ENCODE results near the gene EIF4B.
"Not testable (repeated sequence)": the region's sequence is repeated elsewhere in the genome, so short reads cannot be mapped to it uniquely, and the experiment has no call there.

EIF4B gene

GRCh38 chr12:53004178-53004577, 2.1 kb upstream of the EIF4B start:
- no peak for DNase-seq

GRCh38 chr12:53004582-53004981, 1.7 kb upstream of the EIF4B start:
- DNase-seq: no peak

DNA sequence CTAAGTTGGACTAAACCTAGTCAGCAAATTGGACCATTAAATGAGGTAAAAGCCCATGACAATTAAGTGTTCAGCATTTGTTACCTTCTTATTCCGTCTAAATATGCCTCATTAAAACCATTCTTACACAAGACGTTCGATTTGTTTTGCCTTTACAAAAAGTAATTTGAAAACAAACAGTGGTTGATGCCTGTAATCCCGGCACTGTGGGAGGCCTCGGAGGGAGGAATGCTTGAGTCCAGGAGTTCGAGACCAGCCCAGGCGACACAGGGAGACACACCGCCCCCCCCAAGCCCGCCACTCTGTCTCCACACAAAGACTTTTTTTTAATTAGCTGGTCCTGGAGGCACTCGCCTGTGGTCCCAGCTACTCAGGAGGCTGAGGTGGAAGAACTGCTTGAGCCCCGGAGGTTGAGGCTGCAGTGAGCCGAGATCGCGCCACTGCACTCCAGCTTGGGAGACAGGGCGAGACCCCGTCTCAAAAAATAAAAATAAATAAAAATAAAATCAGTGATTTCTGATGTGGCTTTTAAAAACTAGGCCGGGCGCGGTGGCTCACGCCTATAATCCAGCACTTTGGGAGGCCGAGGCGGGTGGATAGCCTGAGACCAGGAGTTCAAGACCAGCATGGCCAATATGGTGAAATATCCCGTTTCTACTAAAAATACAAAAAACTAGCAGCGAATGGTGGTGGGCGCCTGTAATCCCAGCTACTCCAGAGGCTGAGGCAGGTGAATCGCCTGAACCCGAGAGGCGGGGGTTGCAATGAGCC, 856 bp upstream of the EIF4B start:
- DNase-seq: no peak

DNA sequence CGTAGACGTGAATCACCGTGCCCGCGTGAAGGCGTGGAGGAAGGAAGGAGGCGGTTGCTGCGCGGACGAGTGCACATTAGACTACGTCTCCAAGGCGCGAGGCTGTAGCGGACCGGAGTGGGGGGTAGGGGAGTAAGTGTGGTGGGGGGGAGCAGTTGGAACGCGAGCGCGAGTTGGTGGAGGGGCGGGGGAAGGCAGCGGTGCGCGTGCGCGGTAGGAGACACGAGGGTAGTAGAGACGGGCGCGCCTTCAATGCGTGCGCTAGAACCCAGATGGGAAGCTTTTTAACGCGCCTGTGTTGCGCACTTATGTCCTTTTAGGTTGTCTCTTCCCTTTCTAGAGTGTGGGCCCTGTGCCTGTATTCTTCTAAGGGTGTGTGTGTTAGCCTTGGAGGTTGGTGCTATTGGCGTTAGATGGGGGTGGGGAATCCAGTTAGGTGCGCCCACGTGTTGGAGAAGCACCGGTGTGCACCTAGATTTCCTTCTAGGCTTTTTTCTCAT, 604 bp downstream of the EIF4B start:
- DNase-seq: peak; percentile 89

GRCh38 chr12:53007343-53007742, 1.1 kb downstream of the EIF4B start:
- DNase-seq: no peak

- DNase-seq: not testable (repeated sequence)
These were observed 2.5 kb downstream of the EIF4B start for GRCh38 chr12:53008760-53009159.

DNA sequence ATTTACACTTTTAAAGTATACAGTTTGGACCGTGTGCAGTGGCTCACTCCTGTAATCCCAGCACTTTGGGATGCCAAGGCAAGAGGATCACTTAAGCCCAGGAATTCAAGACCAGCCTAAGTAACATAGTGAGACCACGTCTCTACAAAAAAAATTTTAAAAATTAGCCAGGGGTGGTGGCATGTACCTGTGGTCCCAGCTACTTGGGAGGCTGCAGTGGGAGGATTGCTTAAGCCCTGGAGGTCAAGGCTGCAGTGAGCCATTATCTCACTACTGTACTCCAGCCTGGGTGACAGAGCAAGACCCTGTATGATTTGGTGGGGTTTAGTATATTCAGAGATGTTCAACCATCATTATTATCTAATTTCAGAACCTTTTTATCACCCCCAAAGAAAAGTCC, 4.7 kb downstream of the EIF4B start:
- no peak for DNase-seq

GRCh38 chr12:53011889-53012288, 5.6 kb downstream of the EIF4B start:
- DNase-seq: no peak

DNA sequence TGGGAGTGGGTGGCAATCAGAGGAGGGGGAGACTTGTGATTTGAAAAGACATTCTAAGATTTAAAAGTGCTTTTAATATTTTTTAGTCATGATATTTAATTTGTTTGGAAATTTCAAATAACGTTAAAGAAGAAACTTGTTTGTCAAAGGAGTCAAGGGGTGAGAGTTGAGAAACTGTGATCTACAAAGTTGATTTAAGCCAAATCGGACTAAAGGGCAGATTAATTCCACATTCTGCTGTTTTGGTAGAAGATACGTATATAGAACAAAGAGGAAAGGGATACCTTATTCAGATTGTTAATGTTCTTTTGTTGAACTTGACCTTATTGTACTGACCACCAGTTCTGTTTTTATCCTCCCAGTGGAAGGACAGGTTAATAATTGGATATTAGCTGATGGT, 6.7 kb downstream of the EIF4B start:
- no peak for DNase-seq

GRCh38 chr12:53014709-53015108, 8.5 kb downstream of the EIF4B start:
- DNase-seq: no peak

DNA sequence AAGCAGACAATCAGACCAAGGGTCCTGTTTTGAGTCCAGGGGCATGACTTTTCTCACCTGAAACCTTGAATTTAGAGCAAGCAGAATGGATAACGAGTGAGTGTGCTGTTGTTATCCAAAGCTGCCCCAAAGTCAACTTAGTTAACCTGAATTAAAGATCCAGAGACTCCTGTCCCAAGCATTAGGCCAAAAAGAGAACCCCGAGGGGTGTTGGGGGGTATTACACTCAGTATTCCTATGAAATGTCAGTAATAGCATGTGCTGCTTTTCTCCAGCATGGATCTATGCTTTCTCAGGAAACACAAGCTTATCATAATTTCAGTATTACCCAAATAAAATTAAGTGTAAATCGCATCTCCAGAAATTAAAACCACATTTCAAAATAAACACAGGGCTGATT, 19.0 kb downstream of the EIF4B start:
- DNase-seq: no peak

DNA sequence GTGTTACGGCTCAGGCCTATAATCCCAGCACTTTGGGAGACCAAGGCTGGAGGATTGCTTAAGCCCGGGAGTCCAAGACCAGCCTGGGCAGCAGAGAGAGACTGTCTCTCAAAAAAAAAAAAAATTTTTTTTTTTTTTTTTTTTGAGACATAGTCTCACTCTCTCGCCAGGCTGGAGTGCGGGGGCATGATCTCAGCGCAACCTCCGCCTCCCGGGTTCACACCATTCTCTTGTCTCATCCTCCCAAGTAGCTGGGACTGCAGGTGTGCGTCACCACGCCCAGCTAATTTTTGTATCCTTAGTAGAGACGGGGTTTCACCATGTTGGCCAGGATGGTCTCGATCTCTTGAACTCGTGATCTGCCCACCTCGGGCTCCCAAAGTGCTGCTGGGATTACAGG, 20.8 kb downstream of the EIF4B start:
- DNase-seq: not testable (repeated sequence)

GRCh38 chr12:53031616-53032015, 25.4 kb downstream of the EIF4B start:
- DNase-seq: no peak

GRCh38 chr12:53033832-53034231, 27.6 kb downstream of the EIF4B start:
- DNase-seq: not testable (repeated sequence)

DNA sequence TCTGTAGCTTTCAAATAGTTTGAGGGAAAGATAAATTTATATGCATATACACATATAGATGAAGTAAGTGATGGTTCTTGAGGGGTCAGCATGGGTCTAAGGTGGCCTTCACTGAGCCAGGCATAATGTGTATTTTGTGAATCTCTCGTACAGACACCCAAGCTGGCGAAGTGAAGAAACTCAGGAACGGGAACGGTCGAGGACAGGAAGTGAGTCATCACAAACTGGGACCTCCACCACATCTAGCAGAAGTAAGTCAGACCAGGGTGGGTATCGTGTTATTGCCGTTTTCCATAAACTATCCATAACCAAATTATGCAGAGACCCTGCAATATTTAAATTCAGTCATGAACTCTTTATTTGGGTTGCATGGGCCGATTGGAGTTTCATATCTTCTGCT, 28.2 kb downstream of the EIF4B start:
- no peak for DNase-seq

DNA sequence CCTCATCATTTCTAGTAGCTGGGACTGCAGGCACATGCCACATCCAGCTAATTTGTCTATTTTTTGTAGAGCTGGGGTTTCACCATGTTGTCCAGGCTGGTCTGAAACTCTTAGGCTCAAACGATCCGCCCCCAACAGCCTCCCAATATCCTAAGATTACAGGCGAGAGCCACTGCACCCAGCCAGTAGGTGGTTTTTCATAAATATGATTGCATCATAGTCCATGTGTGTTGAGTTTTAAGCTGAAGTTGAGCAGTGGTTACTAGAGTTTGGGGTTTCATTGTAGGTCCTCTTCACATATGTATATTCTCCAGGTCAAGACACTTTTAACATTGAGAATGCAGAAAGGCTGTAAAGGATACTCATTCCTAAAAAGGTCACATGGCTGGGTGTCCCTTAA, 30.5 kb downstream of the EIF4B start:
- DNase-seq: no peak

- DNase-seq: no peak
These were observed 33.6 kb downstream of the EIF4B start for GRCh38 chr12:53039851-53040250.

DNA sequence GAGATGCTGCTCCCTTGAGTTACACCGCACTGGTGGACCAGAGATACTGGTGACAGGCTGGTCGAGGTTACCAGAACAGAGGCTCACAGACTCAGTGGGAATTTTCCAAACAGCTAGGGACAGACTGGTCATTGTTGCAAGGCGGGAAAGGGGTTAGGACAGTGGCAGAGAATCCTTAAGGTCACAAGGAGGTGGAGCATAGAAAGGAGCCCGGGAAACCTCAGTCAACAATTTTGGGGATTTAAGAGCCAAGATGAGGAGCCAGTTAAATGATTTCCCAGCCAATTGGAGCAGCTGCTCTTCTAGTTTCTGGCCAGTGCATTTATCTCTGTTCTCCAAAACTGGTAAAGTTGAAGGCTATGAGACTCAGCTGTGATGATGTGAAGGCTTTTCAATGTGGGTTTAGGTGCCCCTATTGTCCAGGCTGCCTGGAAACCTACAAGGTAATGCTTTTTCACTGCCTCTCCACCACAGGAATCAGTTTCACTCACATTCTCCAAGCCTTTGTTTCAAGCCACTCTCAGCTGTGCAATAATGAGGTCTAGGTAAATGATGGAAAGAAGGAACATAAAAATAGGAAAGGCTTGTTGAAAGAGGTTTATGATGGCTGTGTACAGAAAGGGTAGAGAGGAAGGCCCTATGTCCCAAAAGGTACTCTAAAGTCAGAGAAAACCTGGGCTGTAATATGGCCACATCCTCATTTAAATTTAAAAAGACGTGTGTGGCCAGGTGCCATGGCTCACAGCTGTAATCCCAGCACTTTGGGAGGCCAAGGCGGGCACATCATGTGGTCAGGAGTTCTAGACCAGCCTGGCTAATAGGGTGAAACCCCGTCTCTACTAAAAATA, 36.6 kb downstream of the EIF4B start:
- no peak for DNase-seq

DNA sequence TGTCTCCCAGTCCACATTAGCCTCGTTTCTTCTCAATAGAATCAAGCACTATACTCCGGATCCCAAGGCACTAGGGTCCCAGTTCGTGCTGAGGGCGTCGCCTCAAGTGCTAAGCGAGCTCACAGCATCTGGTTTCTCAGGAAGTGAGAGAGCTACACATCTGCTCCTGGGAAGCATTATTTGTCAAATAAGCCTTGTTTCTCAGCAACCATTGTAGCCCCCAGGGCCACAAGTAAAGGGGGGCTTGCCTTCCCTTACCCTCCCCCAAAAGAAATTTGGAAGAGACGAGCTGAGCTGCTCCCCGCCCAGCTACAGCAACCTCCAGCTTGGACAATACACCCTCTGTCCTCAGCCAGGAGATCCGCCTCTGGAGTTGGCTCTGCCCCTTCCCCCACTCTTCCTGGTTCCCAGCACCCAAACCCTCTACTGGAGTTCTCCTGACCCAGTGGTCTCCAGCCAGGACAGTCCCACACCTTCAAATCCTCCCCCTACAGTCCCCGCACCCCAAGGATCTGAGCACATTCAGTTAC, 37.9 kb downstream of the EIF4B start:
- DNase-seq: no peak

DNA sequence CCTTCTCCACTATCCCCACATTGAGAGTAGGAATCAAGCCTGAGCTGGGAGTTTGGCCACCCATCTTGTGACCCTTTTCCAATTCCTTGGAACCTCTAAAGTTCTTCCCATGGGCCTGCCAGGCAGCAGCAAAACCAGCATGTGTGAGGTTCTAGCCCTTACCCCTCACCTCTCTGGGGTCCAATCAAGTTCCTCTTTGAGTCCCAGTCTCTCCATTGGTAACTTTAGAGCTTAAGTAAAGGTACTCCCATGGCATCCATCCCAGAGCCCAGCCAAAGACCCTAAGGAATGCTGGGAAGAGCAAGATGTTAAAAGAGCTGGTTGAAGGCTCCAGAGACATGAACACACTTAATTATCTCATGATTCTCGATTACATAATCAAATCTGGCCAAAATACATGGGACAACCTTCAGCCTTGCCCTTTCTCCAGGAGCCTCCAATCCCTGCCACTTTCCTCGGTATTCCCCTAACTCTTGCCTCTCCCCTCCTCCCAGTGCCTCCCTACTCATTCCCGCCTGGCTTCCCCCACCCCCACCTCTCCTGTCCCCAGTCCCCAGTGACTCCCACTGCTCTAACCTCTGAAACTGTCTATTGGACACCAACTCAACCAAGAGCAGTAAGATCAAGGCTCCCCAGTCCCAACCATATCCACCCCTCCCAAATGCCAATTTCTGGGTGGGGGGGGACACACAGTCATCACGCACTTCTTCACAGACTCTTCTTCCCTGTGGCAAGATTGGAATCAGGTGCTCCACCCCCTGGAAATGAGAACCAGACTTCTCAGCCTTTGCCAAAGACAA, 38.8 kb downstream of the EIF4B start:
- no peak for DNase-seq

GRCh38 chr12:53045696-53046045, 39.4 kb downstream of the EIF4B start:
- no peak for DNase-seq

GRCh38 chr12:53046655-53047220, 40.5 kb downstream of the EIF4B start:
- DNase-seq: peak; percentile 70
